K562 (cell line): ENCODE measurements around the gene CMSS1.

Source experiments
- CEBPB ChIP-seq: fragments of 450-650 bp; IDR thresholded peaks from 2 replicates; pipeline ENCODE4 v1.6.1; 2016; ENCODE audit warnings: missing genetic modification characterization, missing compliant biosample characterization
- CTCF ChIP-seq, 3 experiments: IDR thresholded peaks in 2 of 3; conservative IDR thresholded peaks in 1 of 3; 2 replicates each; pipeline ENCODE4 v1.5.1; 2011 to 2012; ENCODE audit warnings: low read length in 3 of 3, mild to moderate bottlenecking in 3 of 3, control low read depth in 2 of 3, improper control_type of control experiment in 1 of 3, inconsistent platforms in 1 of 3, low read depth in 1 of 3, mixed read lengths in 1 of 3, moderate library complexity in 1 of 3; ENCODE audit not compliant: insufficient read depth in 2 of 3
- FOXJ3 ChIP-seq: sonication (generic); formaldehyde crosslinking; IDR thresholded peaks from 2 replicates; pipeline ENCODE4 v1.4.0; 2020; ENCODE audit warnings: mild to moderate bottlenecking, missing genetic modification reagents
- GABPB1 ChIP-seq: sonication (generic); formaldehyde crosslinking; IDR thresholded peaks from 2 replicates; pipeline ENCODE4 v1.8.0; 2022; ENCODE audit warnings: mild to moderate bottlenecking, missing genetic modification reagents
- MAX ChIP-seq: sonication (generic); formaldehyde crosslinking; IDR thresholded peaks from 2 replicates; pipeline ENCODE4 v1.9.0; 2022; ENCODE audit warnings: mild to moderate bottlenecking, missing genetic modification reagents
- MYNN ChIP-seq, 2 experiments: sonication (generic); formaldehyde crosslinking in 1 of 2; IDR thresholded peaks; 2 replicates each; pipeline versions ENCODE4 v1.5.0 to v1.6.1; 2016 to 2020; ENCODE audit warnings: antibody characterized with exemption in 1 of 2, missing genetic modification reagents in 1 of 2
- PML ChIP-seq: IDR thresholded peaks from 2 replicates; pipeline ENCODE4 v1.6.1; 2012; ENCODE audit warnings: low read length, inconsistent platforms
- POLR2AphosphoS5 ChIP-seq: IDR thresholded peaks from 2 replicates; pipeline ENCODE4 v1.6.1; 2011; ENCODE audit warnings: mild to moderate bottlenecking, low read depth, low read length, moderate library complexity; ENCODE audit not compliant: control insufficient read depth, insufficient read depth
- SRSF7 ChIP-seq: fragments of 200-400 bp; formaldehyde crosslinking; optimal IDR thresholded peaks from 2 replicates; pipeline ENCODE3; 2017; ENCODE audit warnings: mild to moderate bottlenecking, low read depth, low read length
- TBL1XR1 ChIP-seq, 2 experiments: IDR thresholded peaks; 2 replicates each; pipeline ENCODE4 v1.6.1; 2012; ENCODE audit warnings: improper control_type of control experiment in 2 of 2, low read length in 2 of 2, mild to moderate bottlenecking in 1 of 2
- TGIF2 ChIP-seq: sonication (generic); formaldehyde crosslinking; IDR thresholded peaks from 2 replicates; pipeline ENCODE4 v1.8.1; 2022; ENCODE audit warnings: mild to moderate bottlenecking, missing genetic modification reagents, moderate library complexity
- THAP7 ChIP-seq: fragments of 250-450 bp; sonication (Bioruptor Pico); IDR thresholded peaks from 2 replicates; pipeline ENCODE4 v1.5.0; 2021
- ZNF282 ChIP-seq: sonication (generic); formaldehyde crosslinking; IDR thresholded peaks from 2 replicates; pipeline ENCODE4 v1.8.1; 2023; ENCODE audit warnings: missing genetic modification reagents
- ZNF398 ChIP-seq: fragments of 250-450 bp; sonication (Bioruptor Pico); IDR thresholded peaks from 2 replicates; pipeline ENCODE4 v1.8.0; 2021; ENCODE audit warnings: moderate library complexity, mild to moderate bottlenecking, inconsistent platforms

- TF ChIP-seq CEBPB (tag), result no peak
- TF ChIP-seq POLR2AphosphoS5, result no peak
- no peak for TF ChIP-seq SRSF7
- TF ChIP-seq PML, result no peak
- no peak for TF ChIP-seq FOXJ3 (CRISPR knock-in tag)
- no peak for TF ChIP-seq TGIF2
- no peak for TF ChIP-seq MYNN (IDR thresholded peaks at IDR 0.05)
- TF ChIP-seq MYNN (CRISPR knock-in tag; IDR thresholded peaks at IDR 0.05), result no peak
- TF ChIP-seq ZNF282 (CRISPR knock-in tag), result no peak
- TF ChIP-seq ZNF398 (CRISPR knock-in tag), result no peak
- TF ChIP-seq GABPB1 (CRISPR knock-in tag), result no peak
- TF ChIP-seq MAX (CRISPR knock-in tag), result no peak
- no peak for TF ChIP-seq CTCF (IDR thresholded peaks at IDR 0.05 in 2 of 3, conservative IDR thresholded peaks at IDR 0.05 in 1 of 3; ENCODE audit: insufficient read depth in 2 of 3, low read depth in 1 of 3, low read length in 3 of 3)
- TF ChIP-seq TBL1XR1 (IDR thresholded peaks at IDR 0.05; ENCODE audit: low read length in 2 of 2), result no peak
- no peak for TF ChIP-seq THAP7 (CRISPR knock-in tag)
Measured at GRCh38 chr3:100001526-100002270, 184.0 kb downstream of the CMSS1 start.
